Measurements from ENCODE around the gene CER1. TPM values are rescaled to one million over a fixed set of nuclear protein-coding genes. Genes with fewer than 3 reads are reported as not detected.

The CER1 gene
- total and polyA plus RNA-seq, 2 donors (not counting 3 experiments of a cell fraction or from before 2014, with no cell fraction given) = 0.06 TPM; not detected in 1

- TF ChIP-seq CTCF (IDR thresholded peaks at IDR 0.05; ENCODE audit: extremely low read depth in 1 of 2, insufficient read depth in 1 of 2, low read depth in 1 of 2, low read length in 2 of 2) (no peak), FOS (IDR thresholded peaks at IDR 0.05; ENCODE audit: borderline replicate concordance, insufficient read depth, low read length) (no peak), POLR2AphosphoS5 (IDR thresholded peaks at IDR 0.05; ENCODE audit: insufficient read depth, low read depth, low read length) (no peak), POLR2A (IDR thresholded peaks at IDR 0.05; ENCODE audit: low read depth, low read length) (no peak), MYC (IDR thresholded peaks at IDR 0.05; ENCODE audit: low read depth, low read length) (no peak), EZH2 (IDR thresholded peaks at IDR 0.05; ENCODE audit: borderline replicate concordance, low read depth, low read length, severe bottlenecking) (no peak), JUN (IDR thresholded peaks at IDR 0.05; ENCODE audit: borderline replicate concordance, insufficient read depth, insufficient read length, low read depth) (no peak), GATA2 (IDR thresholded peaks at IDR 0.05; ENCODE audit: insufficient read depth, insufficient read length, low read depth, low read length) (no peak)
- TF ChIP-seq, protein P1, sequence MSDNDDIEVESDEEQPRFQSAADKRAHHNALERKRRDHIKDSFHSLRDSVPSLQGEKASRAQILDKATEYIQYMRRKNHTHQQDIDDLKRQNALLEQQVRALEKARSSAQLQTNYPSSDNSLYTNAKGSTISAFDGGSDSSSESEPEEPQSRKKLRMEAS (IDR thresholded peaks at IDR 0.05; ENCODE audit: insufficient read depth, insufficient read length) = no peak
- no peaks in the 10 kb centered on the region for H3K9me1 ChIP-seq (replicated peaks; ENCODE audit: control insufficient read depth, extremely low read depth, insufficient read depth, low read length)
- H3K79me2 ChIP-seq (ENCODE audit: control insufficient read depth, insufficient read depth, low read length) = no peaks in the 10 kb centered on the region
- DNase-seq (ENCODE audit: low read depth, low spot score) = no peak
- no peaks in the 10 kb centered on the region for H3K36me3 ChIP-seq (ENCODE audit: control insufficient read depth in 2 of 2, extremely low read depth in 1 of 2, insufficient read depth in 2 of 2, low read length in 2 of 2)
- no TSS peak for BruUV-seq (replicated peaks)
- no peak overlapping the region for H3K4me2 ChIP-seq (ENCODE audit: insufficient read depth, low read length)
- ChIA-PET CTCF (interaction anchor here (1.5 kb wide), 1 partner anchor 37 kb away, joined by 4 read pairs; no protein-coding TSS in a partner anchor), POLR2A (no interaction called here)
- no peak overlapping the region for H2AFZ ChIP-seq (ENCODE audit: low read depth, low read length)
- no peak overlapping the region for H3K9ac ChIP-seq (replicated peaks; ENCODE audit: extremely low read depth, insufficient read depth, low read length)
- no peaks in the 10 kb centered on the region for H3K4me1 ChIP-seq (ENCODE audit: control insufficient read depth, extremely low read depth, insufficient read depth, low read length)
- intact Hi-C loops (cut with micrococcal nuclease) = no loop called here
- H3K9me3 ChIP-seq (replicated peaks; ENCODE audit: control insufficient read depth, insufficient read depth, low read length) = no peaks in the 10 kb centered on the region
- H3K4me3 ChIP-seq (replicated peaks in 1 of 3; ENCODE audit: insufficient read depth in 1 of 3, low read depth in 1 of 3, low read length in 3 of 3) = no peak overlapping the region
- H3K27me3 ChIP-seq (ENCODE audit: control insufficient read depth in 2 of 2, insufficient read depth in 2 of 2, low read length in 2 of 2) = no peaks in the 10 kb centered on the region
- H3K27ac ChIP-seq (ENCODE audit: insufficient read depth, low read depth, low read length) = no peak overlapping the region
- dilution Hi-C loops (cut with MboI; ENCODE audit: extremely low pct_ligation_motif_present, low sequenced_read_pairs) = no loop called here
- FAIRE-seq = no peak
- H4K20me1 ChIP-seq (replicated peaks; ENCODE audit: control insufficient read depth, extremely low read depth, insufficient read depth, low read length) = no peaks in the 10 kb centered on the region
Observed at GRCh38 chr9:14731294-14731981, 8.9 kb upstream of the CER1 start.

Measured in endothelial cell of umbilical vein (primary cell).